NCI-H1436 treated with DMSO at 0.1 percent for 48 hours (cell line): ENCODE data around the gene CPEB1.
"Not testable (repeated sequence)": the region's sequence is repeated elsewhere in the genome, so short reads cannot be mapped to it uniquely, and the experiment has no call there.

Experiments used
- DNase-seq: peaks from one replicate; lab custom pipeline; 2025; lab: John Stamatoyannopoulos, UW

CPEB1 gene

DNA sequence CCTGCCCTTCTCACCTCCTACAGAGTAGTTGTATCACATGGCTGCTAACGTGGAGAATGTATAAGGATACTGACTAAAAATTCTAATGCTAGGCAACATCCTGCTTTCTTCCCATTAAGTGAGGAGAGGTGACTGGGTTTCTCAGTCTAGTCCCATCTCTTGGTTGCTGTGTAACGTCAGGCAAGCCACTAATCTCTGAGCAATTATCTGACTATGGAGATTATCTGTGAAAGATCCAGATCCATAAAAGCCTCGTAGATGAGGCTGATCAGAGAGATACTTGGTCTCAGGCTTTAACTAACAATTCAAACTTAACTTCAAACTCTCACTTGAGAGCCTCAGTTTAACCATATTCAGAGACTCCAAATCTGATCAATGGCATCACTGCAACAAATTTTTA, 102.2 kb downstream of the CPEB1 start:
- no peak for DNase-seq

DNA sequence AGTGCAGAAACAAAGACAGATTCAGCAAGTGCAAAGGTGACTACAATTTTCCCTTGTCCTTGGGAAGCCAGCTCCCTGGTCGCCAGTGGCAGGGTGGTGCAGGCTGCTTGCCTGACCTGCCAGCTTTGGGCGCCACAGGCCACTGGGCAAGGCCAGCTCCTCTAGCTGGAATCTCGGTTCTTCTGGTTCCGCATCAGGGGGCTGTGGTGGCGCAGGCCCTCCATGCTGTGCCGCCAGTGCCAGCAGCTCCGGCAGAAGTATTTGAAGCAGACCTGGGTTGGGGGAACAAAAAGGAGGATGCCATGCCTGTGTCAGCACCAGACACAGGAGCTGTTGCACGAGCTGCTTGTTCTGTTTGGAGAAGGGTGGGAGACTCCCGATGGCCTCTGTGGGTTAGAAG, 102.7 kb downstream of the CPEB1 start:
- DNase-seq: no peak

GRCh38 chr15:82543160-82543559, 104.0 kb downstream of the CPEB1 start:
- DNase-seq: no peak

GRCh38 chr15:82540984-82541431, 106.2 kb downstream of the CPEB1 start:
- no peak for DNase-seq

GRCh38 chr15:82540055-82540983, 106.8 kb downstream of the CPEB1 start, which contains the start of gene RPS17:
Gene RPS17, minus strand, starts transcription at chr15:82540457. Its CDS starts 29 bp downstream, at chr15:82540428.
- no peak for DNase-seq

DNA sequence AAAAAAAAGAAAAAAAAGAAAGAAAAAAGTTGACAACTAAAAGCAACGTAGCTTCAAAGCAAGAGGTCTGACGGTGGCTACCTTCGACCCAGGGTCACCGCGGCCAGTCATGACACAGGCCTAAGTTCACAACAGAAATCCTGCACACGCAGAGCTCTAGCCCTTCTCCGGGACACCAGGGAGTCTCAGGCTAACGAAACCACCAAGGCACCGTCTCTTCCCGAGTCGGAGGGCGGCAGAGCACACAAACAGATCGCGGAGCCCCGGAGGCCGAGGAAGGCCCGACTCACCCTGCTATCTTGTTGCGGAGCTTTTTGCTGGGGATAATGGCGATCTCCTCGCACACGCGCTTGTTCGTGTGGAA, 107.5 kb downstream of the CPEB1 start:
- DNase-seq: no peak

GRCh38 chr15:82538961-82539690, 108.0 kb downstream of the CPEB1 start:
- no peak for DNase-seq

GRCh38 chr15:82537351-82537908, 109.7 kb downstream of the CPEB1 start:
- DNase-seq: no peak

- DNase-seq: no peak
Observed at GRCh38 chr15:82536409-82537350, 110.5 kb downstream of the CPEB1 start.

DNA sequence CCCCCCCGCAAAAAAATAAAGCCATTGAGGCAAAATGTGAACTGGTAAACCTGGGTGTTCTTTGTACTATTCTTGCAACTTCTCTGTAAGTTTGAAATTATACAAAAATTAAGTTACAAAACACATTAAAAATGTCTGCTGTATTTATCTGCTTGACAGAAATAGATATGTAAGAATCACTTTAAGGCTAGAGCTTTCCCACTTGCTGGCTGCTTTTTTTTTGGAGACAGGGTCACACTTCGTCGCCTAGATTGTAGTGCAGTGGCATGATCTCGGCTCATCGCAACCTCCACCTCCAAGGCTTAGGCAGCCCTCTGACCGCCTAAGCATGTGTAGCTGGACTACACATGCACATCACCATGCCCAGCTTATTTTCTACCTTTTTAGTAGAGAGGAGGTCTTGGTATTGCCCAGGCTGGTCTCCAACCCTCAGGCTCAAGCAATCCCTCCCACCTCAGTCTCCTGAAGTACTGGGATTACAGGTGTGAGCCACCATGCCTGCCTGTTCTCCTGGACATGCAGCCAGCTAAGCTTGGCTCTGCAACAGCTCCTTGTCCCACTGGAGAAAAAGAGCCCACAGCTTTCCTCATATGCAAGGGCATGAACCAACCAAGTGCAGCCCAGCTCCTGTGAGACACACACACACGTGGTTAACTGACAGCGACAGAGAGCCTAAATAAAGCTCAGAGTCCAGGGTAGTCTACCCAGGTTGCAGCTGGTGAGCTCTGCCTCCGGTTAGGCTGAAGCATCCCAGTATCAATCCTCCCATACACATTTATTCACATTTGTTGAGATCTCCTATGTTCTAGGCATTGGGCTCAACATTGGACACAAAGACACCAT, 111.4 kb downstream of the CPEB1 start:
- no peak for DNase-seq

DNA sequence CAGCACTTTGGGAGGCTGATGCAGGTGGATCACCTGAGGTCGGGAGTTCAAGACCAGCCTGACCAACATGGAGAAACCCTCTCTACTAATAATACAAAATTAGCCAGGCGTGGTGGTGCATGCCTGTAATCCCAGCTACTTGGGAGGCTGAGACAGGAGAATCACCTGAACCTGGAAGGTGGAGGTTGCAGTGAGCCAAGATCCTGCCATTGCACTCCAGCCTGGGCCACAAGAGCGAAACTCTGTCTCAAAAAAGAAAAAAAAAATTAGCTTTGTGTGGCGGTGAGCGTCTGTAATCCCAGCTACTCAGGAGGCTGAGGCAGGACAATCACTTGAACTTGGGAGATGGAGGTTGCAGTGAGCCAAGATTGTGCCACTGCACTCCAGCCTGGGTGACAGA, 112.0 kb downstream of the CPEB1 start:
- not testable (repeated sequence) for DNase-seq

GRCh38 chr15:82534457-82534861, 112.7 kb downstream of the CPEB1 start:
- DNase-seq: not testable (repeated sequence)

DNA sequence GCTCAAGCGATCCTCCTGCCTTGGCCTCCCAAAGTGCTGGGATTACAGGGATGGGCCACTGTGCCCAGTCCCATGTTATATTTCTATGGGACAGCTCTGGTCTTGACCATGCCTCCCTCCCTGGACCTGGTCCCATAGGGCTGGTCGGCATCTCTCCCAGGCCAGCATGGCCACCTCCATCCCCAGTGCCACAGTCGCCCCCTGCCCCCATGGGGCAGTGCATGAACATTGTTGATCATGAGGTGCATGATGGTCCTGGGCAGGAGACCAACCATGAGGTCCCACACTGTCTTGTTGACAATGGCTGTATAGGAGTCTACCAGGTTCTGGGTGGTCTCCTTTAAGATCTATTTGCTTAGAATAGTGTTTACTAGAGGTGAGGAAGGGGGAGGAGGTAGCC, 113.4 kb downstream of the CPEB1 start:
- DNase-seq: no peak

DNA sequence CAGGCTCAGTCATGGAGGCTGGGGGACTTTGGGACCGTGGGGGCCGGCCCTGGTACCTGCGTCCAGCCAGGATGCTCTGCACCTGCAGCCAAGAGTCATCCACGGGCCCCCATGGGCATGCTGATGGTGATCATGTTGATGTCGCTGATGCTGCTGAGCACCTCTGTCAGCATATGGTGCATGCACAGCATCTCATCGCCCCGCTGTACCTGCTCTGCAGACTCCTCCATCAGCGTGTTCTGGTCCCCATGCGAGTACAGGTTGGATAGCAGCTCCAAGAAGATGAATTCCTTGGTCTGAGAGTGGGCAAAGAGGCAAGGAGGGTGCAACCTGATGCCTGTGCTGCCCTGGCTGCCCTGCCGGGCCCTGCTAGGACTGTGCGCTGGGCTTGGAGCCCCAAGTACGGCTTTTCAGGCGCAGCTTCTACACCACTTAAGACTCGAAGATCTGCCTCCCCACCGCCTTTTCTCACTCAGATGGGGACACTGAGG, 114.1 kb downstream of the CPEB1 start:
- DNase-seq: no peak

DNA sequence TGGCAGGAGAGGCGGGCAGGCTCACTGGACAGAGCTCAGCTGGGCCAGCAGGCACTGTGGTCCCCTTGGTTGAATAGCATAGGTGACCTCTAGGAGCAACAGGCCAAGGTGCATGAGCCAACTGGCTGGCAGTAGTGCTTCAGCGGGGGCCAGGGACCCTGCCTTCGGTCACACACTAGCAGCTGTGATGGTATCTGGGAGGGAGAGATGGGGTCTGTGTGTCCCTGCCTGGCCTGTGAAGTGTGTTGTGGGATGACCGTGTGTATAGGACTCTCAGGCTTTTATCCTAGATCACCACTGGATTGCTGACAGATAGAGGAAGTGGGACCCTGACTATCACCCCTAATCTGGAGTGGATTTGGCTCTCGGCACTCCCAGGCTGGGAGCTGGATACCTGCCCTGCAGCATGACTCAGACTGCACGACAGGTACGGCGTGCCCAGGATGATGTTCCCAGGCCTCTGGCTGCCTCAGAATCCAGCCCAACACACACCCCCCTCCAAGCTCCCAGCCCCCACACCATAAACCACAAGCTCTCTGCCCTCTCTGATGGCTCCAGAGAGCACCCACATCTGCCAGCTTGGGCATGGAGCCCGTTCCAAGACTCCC, 114.7 kb downstream of the CPEB1 start:
- DNase-seq: no peak

- no peak for DNase-seq
Observed at GRCh38 chr15:82531496-82532382, 115.4 kb downstream of the CPEB1 start.

DNA sequence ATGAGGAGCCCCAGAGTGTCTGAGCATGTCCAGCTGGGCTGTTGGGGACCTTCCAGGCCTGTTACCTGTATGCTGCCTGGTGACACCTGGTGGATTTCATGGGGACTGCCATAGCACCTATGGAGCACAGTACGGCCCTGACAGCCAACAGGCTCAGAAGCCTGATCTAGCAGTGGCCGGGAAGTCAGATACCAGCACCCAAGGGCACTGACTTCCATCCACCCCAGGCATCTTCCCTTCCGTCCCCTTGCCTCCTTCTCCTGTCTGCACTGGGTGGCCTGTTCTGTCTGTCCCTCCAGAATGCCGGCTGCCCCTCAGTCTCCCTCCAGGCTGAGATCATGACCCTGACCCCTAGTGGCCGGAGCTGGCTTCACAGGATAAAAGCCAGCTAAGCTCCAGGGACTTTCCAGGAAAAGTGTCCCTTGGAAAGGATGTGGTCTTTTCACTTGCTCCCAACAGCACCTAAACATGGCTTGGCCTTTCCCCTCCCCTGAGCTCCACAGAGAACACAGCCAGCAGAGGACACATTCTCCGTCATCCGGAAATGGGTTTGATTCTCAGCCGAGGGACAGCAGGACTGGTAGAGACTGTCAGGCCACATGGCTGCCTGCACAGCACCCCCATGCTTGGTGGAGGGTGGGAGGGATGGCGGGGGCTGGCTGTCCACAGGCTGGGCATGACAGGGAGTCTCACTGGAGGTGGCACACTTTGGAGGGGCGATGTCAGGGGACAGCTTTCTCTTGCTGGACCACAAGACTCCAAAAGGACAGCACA, 116.4 kb downstream of the CPEB1 start:
- no peak for DNase-seq

GRCh38 chr15:82530006-82530405, 117.2 kb downstream of the CPEB1 start:
- DNase-seq: no peak
